Neutrophil (primary cell): Measurements from ENCODE around the gene IL25.
"Not testable (repeated sequence)": the region's sequence is repeated elsewhere in the genome, so short reads cannot be mapped to it uniquely, and the experiment has no call there.

Experiments
- H3K27ac ChIP-seq: fragments of 200-600 bp; sonication (generic); 2 replicates; pipeline ENCODE4 v1.5.1; 2016; ENCODE audit warnings: mild to moderate bottlenecking, moderate library complexity
- H3K27me3 ChIP-seq: fragments of 200-600 bp; sonication (generic); 2 replicates; pipeline ENCODE4 v1.6.0; 2016; ENCODE audit warnings: mild to moderate bottlenecking
- H3K36me3 ChIP-seq: fragments of 200-600 bp; sonication (generic); 2 replicates; pipeline ENCODE4 v1.5.1; 2017
- H3K4me1 ChIP-seq, 2 experiments: fragments of 200-600 bp in 1 of 2; sonication (generic) in 1 of 2; 1 replicate in 1 of 2; 2 replicates in 1 of 2; pipeline versions ENCODE4 v1.5.1 to v1.6.1; 2013 to 2016; ENCODE audit warnings: low read depth in 1 of 2, low read length in 1 of 2, mild to moderate bottlenecking in 1 of 2, moderate library complexity in 1 of 2; ENCODE audit not compliant: control insufficient read depth in 1 of 2, insufficient read depth in 1 of 2
- H3K4me3 ChIP-seq, 2 experiments: fragments of 200-600 bp in 1 of 2; sonication (generic) in 1 of 2; 1 replicate in 1 of 2; 2 replicates in 1 of 2; pipeline ENCODE4 v1.5.1; 2013 to 2016; ENCODE audit warnings: low read depth in 1 of 2, low read length in 1 of 2, mild to moderate bottlenecking in 1 of 2, moderate library complexity in 1 of 2
- H3K9me3 ChIP-seq: fragments of 200-600 bp; sonication (generic); 2 replicates; pipeline ENCODE4 v1.5.1; 2016
- TF ChIP-seq, protein P1 (sequence below): fragments of 200-600 bp; sonication (generic); IDR thresholded peaks from 2 replicates; pipeline ENCODE4 v1.5.1; 2016; ENCODE audit warnings: antibody characterized with exemption

The IL25 gene

GRCh38 chr14:23386999-23387398 is 14.4 kb downstream of the IL25 start:
- no peaks in the 10 kb centered on the region for H3K4me1 ChIP-seq
- H3K9me3 ChIP-seq: no peaks in the 10 kb centered on the region
- TF ChIP-seq, protein P1, sequence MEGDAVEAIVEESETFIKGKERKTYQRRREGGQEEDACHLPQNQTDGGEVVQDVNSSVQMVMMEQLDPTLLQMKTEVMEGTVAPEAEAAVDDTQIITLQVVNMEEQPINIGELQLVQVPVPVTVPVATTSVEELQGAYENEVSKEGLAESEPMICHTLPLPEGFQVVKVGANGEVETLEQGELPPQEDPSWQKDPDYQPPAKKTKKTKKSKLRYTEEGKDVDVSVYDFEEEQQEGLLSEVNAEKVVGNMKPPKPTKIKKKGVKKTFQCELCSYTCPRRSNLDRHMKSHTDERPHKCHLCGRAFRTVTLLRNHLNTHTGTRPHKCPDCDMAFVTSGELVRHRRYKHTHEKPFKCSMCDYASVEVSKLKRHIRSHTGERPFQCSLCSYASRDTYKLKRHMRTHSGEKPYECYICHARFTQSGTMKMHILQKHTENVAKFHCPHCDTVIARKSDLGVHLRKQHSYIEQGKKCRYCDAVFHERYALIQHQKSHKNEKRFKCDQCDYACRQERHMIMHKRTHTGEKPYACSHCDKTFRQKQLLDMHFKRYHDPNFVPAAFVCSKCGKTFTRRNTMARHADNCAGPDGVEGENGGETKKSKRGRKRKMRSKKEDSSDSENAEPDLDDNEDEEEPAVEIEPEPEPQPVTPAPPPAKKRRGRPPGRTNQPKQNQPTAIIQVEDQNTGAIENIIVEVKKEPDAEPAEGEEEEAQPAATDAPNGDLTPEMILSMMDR: no peak
- no peaks in the 10 kb centered on the region for H3K36me3 ChIP-seq
- H3K27ac ChIP-seq: no peak overlapping the region
- H3K4me3 ChIP-seq: no peak overlapping the region
- peaks cover 5% of the 10 kb centered on the region for H3K27me3 ChIP-seq

GRCh38 chr14:23387916-23388882 is 15.6 kb downstream of the IL25 start:
- Histone ChIP-seq H3K27me3 (peaks cover 7% of the 10 kb centered on the region), H3K4me1 (no peaks in the 10 kb centered on the region), H3K9me3 (no peaks in the 10 kb centered on the region), H3K36me3 (no peaks in the 10 kb centered on the region), H3K4me3 (no peak overlapping the region), H3K27ac (no peak overlapping the region)
- TF ChIP-seq, protein P1: no peak

DNA sequence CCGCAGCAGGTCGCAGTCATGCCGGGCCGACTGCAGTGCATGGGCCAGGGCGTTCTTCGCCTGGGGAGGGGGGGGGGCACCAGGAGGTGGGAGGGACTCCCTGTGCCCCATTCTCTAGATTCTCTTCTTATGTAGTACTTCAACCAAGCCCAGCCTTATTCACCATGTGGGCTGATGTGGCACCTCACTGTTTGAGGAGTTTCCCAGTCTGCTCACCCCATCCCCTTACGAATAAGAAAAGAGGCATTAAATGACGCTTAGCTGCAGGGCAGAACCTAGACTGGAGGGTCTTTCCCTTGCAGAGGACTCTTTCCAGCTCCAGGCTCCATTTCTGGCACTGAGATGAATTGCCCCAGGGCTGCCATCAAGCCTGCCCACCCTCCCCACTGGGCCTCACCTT is 16.4 kb downstream of the IL25 start:
- H3K4me1 ChIP-seq: no peaks in the 10 kb centered on the region
- no peak overlapping the region for H3K4me3 ChIP-seq
- H3K36me3 ChIP-seq: no peaks in the 10 kb centered on the region
- H3K9me3 ChIP-seq: no peaks in the 10 kb centered on the region
- TF ChIP-seq, protein P1: no peak
- peaks cover 11% of the 10 kb centered on the region for H3K27me3 ChIP-seq
- no peak overlapping the region for H3K27ac ChIP-seq

- TF ChIP-seq, protein P1: no peak
- Histone ChIP-seq H3K9me3 (no peaks in the 10 kb centered on the region), H3K27ac (no peak overlapping the region), H3K27me3 (peaks cover 11% of the 10 kb centered on the region), H3K4me3 (no peak overlapping the region), H3K36me3 (no peaks in the 10 kb centered on the region), H3K4me1 (no peaks in the 10 kb centered on the region)
These were observed 16.8 kb downstream of the IL25 start for GRCh38 chr14:23389396-23389795.

- not testable (repeated sequence) for H3K9me3 ChIP-seq, H3K27ac ChIP-seq, H3K36me3 ChIP-seq, H3K4me1 ChIP-seq, H3K4me3 ChIP-seq
- peaks cover 11% of the 10 kb centered on the region for H3K27me3 ChIP-seq
These were observed 17.3 kb downstream of the IL25 start for GRCh38 chr14:23389871-23390270.

DNA sequence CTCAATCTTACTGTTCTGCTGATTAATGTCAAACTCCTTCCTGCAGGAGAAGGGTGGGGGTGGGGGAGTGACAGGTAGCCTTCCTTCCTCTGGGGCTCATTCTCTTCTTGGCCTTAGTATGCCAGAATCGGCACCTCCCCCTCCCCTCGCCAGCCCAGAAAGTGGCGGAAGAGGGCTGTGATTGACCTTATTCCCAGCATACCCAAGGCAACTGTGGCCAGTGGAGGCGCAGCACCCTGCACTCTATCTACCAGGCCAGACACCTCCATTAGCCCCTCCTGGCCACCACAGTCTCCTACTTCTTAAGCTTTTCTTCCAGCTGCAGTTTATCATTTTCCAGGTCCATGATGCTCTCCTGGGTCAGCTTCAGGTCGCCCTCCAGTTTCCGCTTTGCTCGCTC is 20.0 kb downstream of the IL25 start:
- Histone ChIP-seq H3K4me1 (no peaks in the 10 kb centered on the region), H3K27me3 (peaks cover 11% of the 10 kb centered on the region), H3K9me3 (no peaks in the 10 kb centered on the region), H3K36me3 (no peaks in the 10 kb centered on the region), H3K4me3 (no peak overlapping the region), H3K27ac (no peak overlapping the region)
- TF ChIP-seq, protein P1: no peak
